Gastrocnemius medialis (tissue), 4 donors: Measurements from ENCODE around the gene RNF114.

ENCODE experiments used
- POLR2A ChIP-seq, 2 donors: fragments of 450-650 bp; IDR thresholded peaks; one replicate each; pipeline ENCODE4 v1.6.1; 2017; ENCODE audit warnings: antibody characterized with exemption in 2 of 2, mild to moderate bottlenecking in 2 of 2, moderate library complexity in 2 of 2
- TF ChIP-seq, protein P1 (sequence below), 5 experiments: fragments of 450-650 bp in 3 of 5; fragments of 200-600 bp in 2 of 5; sonication (generic) in 2 of 5; IDR thresholded peaks in 4 of 5; conservative IDR thresholded peaks in 1 of 5; 1 replicate in 4 of 5; 2 replicates in 1 of 5; pipeline ENCODE4 v1.5.1; 2016 to 2019; ENCODE audit warnings: antibody characterized with exemption in 5 of 5, mild to moderate bottlenecking in 3 of 5, moderate library complexity in 3 of 5

DNA sequence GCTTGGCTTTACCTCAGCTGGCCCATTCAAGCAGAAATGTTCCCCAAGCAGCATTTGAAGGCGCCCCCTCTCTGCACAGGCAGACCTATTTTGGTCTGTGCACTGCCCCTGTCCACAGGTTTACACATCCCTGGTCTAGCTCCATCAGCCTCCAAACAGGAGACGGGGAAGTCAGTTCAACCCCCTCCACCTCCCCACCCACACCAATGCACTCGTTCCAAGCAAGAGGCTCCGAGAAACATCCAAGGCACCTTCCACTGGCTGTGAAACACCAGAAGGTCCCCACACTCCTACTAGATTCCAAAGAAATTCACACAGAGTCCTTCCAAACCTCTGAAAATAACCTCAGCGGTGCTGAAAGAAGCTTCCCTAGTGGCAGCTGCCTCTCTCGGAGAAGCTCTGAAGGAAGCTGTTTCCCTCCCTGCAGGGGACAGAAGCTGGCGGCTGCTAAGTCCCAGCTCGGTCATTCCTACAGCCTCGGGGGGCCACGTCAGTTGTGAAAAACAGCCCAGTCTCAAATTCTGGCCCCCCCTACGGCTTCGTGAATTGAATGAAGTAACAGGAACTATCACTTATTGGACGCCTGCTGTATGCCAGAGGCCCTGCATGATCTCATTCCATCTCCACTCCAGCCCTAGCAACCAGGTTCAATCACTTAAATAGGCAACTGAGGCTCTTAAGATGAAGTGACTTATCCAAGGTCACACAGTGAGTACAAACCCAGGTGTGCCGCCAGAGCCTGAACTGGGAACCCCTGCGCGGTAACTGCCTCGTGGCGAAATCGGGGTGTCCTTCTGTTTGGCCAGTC lies 21.7 kb upstream of the RNF114 start:
- TF ChIP-seq, protein P1, sequence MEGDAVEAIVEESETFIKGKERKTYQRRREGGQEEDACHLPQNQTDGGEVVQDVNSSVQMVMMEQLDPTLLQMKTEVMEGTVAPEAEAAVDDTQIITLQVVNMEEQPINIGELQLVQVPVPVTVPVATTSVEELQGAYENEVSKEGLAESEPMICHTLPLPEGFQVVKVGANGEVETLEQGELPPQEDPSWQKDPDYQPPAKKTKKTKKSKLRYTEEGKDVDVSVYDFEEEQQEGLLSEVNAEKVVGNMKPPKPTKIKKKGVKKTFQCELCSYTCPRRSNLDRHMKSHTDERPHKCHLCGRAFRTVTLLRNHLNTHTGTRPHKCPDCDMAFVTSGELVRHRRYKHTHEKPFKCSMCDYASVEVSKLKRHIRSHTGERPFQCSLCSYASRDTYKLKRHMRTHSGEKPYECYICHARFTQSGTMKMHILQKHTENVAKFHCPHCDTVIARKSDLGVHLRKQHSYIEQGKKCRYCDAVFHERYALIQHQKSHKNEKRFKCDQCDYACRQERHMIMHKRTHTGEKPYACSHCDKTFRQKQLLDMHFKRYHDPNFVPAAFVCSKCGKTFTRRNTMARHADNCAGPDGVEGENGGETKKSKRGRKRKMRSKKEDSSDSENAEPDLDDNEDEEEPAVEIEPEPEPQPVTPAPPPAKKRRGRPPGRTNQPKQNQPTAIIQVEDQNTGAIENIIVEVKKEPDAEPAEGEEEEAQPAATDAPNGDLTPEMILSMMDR (IDR thresholded peaks at IDR 0.05 in 4 of 5, conservative IDR thresholded peaks at IDR 0.05 in 1 of 5), result no peak
- no peak for TF ChIP-seq POLR2A (IDR thresholded peaks at IDR 0.05)
